Smooth muscle cell (in vitro differentiated cells): ENCODE data around the gene HNRNPM. TPM values are rescaled to one million over a fixed set of nuclear protein-coding genes. Genes with fewer than 3 reads are reported as not detected.

ENCODE experiments used
- DNase-seq: peaks from one replicate; lab custom pipeline; 2025; ENCODE audit not compliant: unreplicated experiment; lab: John Stamatoyannopoulos, UW
- H2AFZ ChIP-seq: fragments of 200-600 bp; sonication (generic); 2 replicates; pipeline ENCODE4 v1.6.0; 2016; ENCODE audit warnings: antibody characterized with exemption, low read depth, mild to moderate bottlenecking
- H3F3A ChIP-seq: fragments of 200-600 bp; sonication (generic); 2 replicates; pipeline ENCODE4 v1.6.0; 2017; ENCODE audit warnings: antibody characterized with exemption, low read depth
- H3K27ac ChIP-seq: fragments of 200-600 bp; sonication (generic); 2 replicates; pipeline ENCODE4 v1.5.1; 2016; ENCODE audit warnings: low read depth, mild to moderate bottlenecking
- H3K27me3 ChIP-seq: fragments of 200-600 bp; sonication (generic); 2 replicates; pipeline ENCODE4 v1.6.1; 2016; ENCODE audit warnings: low read depth, mild to moderate bottlenecking
- H3K36me3 ChIP-seq: fragments of 200-600 bp; sonication (generic); 2 replicates; pipeline ENCODE4 v1.5.1; 2016; ENCODE audit warnings: low read depth
- H3K4me1 ChIP-seq: fragments of 200-600 bp; sonication (generic); 2 replicates; pipeline ENCODE4 v1.5.1; 2016; ENCODE audit warnings: low read depth
- H3K4me2 ChIP-seq: fragments of 200-600 bp; sonication (generic); 2 replicates; pipeline ENCODE4 v1.6.0; 2016; ENCODE audit warnings: mild to moderate bottlenecking
- H3K4me3 ChIP-seq: fragments of 200-600 bp; sonication (generic); 2 replicates; pipeline ENCODE4 v1.5.1; 2016; ENCODE audit warnings: mild to moderate bottlenecking
- H3K79me2 ChIP-seq: fragments of 200-600 bp; sonication (generic); 2 replicates; pipeline ENCODE4 v1.6.0; 2016; ENCODE audit warnings: low read depth, mild to moderate bottlenecking
- H3K9ac ChIP-seq: fragments of 200-600 bp; sonication (generic); 2 replicates; pipeline ENCODE4 v1.6.0; 2016; ENCODE audit warnings: low read depth
- H3K9me3 ChIP-seq: fragments of 200-600 bp; sonication (generic); replicated peaks from 2 replicates; pipeline ENCODE4 v1.5.1; 2016; ENCODE audit warnings: low read depth
- H4K20me1 ChIP-seq: fragments of 200-600 bp; sonication (generic); 2 replicates; pipeline ENCODE4 v1.6.0; 2016; ENCODE audit warnings: low read depth
- WGBS: methylation state at CpG from one replicate; pipeline ENCODE4 v1.1.7; 2016; ENCODE audit warnings: low lambda C conversion rate; 5-methylcytosine and 5-hydroxymethylcytosine counted together
- polyA plus RNA-seq: library from polyadenylated mRNA; unstranded; fragments of >200 nt; fragmentation: Nextera tagmentation; extraction: Ambion mirVana; gene quantifications from 2 replicates; pipeline ENCODE4 v1.2.1, GENCODE V29; 2016
- total RNA-seq: library from RNA; depleted of rRNA; stranded (reverse); fragments of >200 nt; gene quantifications from 2 replicates; pipeline ENCODE4 v1.2.3, GENCODE V29; 2014
- TF ChIP-seq, protein P1 (sequence below): fragments of 200-600 bp; sonication (generic); IDR thresholded peaks from 2 replicates; pipeline ENCODE4 v1.5.1; 2017; ENCODE audit warnings: borderline replicate concordance, mild to moderate bottlenecking, antibody characterized with exemption; ENCODE audit not compliant: insufficient read depth, poor library complexity, severe bottlenecking

Gene HNRNPM
- total and polyA plus RNA-seq, 2 experiments from 2014 or later = 44.3 to 143 TPM

DNA sequence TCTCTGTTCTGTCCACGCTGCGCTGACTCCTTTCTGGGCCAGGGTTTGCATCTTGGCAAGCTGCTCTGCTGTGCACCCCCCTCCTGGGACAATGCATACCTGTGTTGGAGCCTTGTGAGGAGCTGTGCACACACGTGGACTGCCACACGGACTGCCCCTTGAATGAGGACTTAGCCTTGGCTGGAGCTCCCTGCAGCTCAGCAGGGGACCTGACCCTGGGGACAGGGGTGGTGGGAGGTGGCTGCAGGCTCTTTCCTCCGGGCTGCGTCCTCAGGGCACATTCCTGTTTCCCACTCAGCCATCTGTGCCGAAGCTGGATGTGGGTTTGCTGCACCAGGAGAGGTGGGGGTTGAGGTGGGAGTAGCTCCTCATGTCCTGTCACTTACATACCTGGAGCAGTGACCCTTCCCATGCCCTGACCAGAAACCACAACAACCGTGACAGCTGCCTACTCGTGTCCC, 46.4 kb upstream of the HNRNPM start:
- Histone ChIP-seq H3K4me1 (no peaks in the 10 kb centered on the region), H3K27me3 (no peaks in the 10 kb centered on the region), H3K4me2 (no peak overlapping the region), H3K36me3 (no peaks in the 10 kb centered on the region), H3K9ac (no peak overlapping the region), H3K27ac (no peak overlapping the region), H3K79me2 (peaks cover 59% of the 10 kb centered on the region), H3K4me3 (no peak overlapping the region), H3F3A (no peaks in the 10 kb centered on the region), H4K20me1 (peaks cover 89% of the 10 kb centered on the region), H3K9me3 (no peaks in the 10 kb centered on the region), H2AFZ (no peak overlapping the region)
- no peak for DNase-seq
- TF ChIP-seq, protein P1, sequence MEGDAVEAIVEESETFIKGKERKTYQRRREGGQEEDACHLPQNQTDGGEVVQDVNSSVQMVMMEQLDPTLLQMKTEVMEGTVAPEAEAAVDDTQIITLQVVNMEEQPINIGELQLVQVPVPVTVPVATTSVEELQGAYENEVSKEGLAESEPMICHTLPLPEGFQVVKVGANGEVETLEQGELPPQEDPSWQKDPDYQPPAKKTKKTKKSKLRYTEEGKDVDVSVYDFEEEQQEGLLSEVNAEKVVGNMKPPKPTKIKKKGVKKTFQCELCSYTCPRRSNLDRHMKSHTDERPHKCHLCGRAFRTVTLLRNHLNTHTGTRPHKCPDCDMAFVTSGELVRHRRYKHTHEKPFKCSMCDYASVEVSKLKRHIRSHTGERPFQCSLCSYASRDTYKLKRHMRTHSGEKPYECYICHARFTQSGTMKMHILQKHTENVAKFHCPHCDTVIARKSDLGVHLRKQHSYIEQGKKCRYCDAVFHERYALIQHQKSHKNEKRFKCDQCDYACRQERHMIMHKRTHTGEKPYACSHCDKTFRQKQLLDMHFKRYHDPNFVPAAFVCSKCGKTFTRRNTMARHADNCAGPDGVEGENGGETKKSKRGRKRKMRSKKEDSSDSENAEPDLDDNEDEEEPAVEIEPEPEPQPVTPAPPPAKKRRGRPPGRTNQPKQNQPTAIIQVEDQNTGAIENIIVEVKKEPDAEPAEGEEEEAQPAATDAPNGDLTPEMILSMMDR = no peak
- WGBS = 83% methylated on average over 9 of the region's 9 CpGs

DNA sequence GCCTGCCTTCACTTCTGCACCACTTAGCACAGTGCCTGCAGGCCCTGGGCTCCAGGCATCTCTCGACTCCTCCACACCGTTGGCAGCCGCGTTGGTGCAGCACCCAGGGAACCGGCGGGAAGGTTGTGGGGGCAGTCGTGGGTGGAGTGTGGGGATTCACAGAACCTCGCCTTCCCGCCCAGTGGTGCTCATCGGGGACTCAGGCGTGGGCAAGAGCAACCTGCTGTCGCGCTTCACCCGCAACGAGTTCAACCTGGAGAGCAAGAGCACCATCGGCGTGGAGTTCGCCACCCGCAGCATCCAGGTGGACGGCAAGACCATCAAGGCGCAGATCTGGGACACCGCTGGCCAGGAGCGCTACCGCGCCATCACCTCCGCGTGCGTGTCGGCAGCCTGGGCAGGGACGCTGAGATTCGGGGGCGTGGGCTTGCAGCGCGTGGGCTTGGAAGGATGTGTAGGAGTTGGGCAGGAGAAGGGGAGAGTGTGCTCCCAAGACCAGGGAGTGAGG, 45.0 kb upstream of the HNRNPM start:
- H3K79me2 ChIP-seq = peaks cover 45% of the 10 kb centered on the region
- H2AFZ ChIP-seq = no peak overlapping the region
- no peaks in the 10 kb centered on the region for H3K4me1 ChIP-seq
- no peaks in the 10 kb centered on the region for H3K9me3 ChIP-seq
- H3K4me3 ChIP-seq = no peak overlapping the region
- H3K36me3 ChIP-seq = no peaks in the 10 kb centered on the region
- H3F3A ChIP-seq = no peaks in the 10 kb centered on the region
- peaks cover 75% of the 10 kb centered on the region for H4K20me1 ChIP-seq
- WGBS = 97% methylated on average over 32 of the region's 34 CpGs
- H3K27ac ChIP-seq = no peak overlapping the region
- no peak overlapping the region for H3K9ac ChIP-seq
- H3K4me2 ChIP-seq = no peak overlapping the region
- no peak for DNase-seq
- TF ChIP-seq, protein P1 = no peak
- H3K27me3 ChIP-seq = no peaks in the 10 kb centered on the region

DNA sequence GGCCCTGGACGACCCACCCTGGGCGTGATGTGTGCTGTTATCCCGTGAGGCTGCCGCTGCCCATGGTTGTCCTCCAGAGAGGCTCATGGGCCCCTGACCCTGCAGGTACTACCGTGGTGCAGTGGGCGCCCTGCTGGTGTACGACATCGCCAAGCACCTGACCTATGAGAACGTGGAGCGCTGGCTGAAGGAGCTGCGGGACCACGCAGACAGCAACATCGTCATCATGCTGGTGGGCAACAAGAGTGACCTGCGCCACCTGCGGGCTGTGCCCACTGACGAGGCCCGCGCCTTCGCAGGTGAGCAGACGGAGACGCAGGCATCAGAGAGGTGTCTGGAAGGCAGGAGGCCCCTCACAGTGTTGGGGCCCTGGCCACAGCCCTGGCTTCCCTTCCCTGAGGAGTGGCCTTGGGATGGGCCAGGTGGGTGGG, 42.8 kb upstream of the HNRNPM start:
- Histone ChIP-seq H3K9me3 (no peaks in the 10 kb centered on the region), H3K27ac (no peak overlapping the region), H3K4me3 (no peak overlapping the region), H2AFZ (no peak overlapping the region), H3F3A (no peaks in the 10 kb centered on the region), H3K27me3 (no peaks in the 10 kb centered on the region), H3K36me3 (no peaks in the 10 kb centered on the region), H4K20me1 (peaks cover 53% of the 10 kb centered on the region), H3K9ac (no peak overlapping the region), H3K79me2 (peaks cover 24% of the 10 kb centered on the region), H3K4me1 (no peaks in the 10 kb centered on the region), H3K4me2 (no peak overlapping the region)
- DNase-seq = no peak
- TF ChIP-seq, protein P1 = no peak
- WGBS = 96% methylated on average over 18 of the region's 21 CpGs
